Measurements from ENCODE around the gene SGCE. TPM values are rescaled to one million over a fixed set of nuclear protein-coding genes. Genes with fewer than 3 reads are reported as not detected.

Gene SGCE
- total RNA-seq, 1 donor from 2014 or later = 53.6 TPM

DNA sequence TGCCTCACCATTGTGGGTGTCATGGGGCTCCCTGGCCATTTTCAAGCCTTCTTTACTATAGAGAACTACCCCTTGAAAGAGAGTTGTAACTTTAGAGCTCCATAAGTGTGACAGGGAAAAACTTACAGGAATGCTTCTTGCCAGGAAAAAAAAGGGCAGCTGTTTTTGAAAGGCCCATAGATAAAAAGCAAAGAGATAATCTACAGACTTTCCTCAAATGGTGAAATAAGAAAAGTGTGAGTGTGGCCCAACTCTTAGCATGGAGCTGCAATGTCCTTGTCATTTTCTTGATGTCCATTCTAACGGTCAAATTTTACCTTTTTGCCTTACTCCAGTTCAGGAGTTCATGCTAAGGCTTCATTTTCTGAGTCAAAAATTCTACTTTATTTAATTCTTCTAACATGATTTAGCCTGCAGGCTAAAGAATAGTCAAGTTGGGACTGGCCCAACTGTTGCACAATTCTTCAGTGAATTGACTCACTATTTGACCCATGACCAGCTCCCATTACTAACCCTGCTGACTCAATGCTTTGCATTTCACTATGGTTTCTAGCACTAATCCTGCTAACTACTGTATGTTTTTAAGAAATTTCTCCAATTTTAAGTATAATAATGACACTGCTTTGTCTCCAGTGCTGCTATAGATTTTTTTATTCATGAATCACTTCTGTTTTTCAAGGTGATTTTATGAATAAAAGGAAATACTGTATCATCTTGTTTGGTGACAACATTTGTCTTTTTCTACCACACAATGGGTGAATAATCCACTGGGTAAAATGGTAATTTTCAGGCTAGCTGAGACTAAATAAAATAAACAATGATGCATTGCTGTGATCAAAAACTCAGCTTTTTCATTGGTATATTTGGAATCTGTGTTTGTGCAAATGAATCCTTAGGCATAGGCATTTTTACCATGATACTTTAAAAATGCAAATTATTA lies 41.4 kb upstream of the SGCE start:
- no peaks in the 10 kb centered on the region for H3K27me3 ChIP-seq
- intact Hi-C loops (cut with DNase I) = no loop called here
- H3K36me3 ChIP-seq = no peaks in the 10 kb centered on the region
- no peak overlapping the region for H3K27ac ChIP-seq
- no peak overlapping the region for H3K4me3 ChIP-seq
- TF ChIP-seq, protein P1, sequence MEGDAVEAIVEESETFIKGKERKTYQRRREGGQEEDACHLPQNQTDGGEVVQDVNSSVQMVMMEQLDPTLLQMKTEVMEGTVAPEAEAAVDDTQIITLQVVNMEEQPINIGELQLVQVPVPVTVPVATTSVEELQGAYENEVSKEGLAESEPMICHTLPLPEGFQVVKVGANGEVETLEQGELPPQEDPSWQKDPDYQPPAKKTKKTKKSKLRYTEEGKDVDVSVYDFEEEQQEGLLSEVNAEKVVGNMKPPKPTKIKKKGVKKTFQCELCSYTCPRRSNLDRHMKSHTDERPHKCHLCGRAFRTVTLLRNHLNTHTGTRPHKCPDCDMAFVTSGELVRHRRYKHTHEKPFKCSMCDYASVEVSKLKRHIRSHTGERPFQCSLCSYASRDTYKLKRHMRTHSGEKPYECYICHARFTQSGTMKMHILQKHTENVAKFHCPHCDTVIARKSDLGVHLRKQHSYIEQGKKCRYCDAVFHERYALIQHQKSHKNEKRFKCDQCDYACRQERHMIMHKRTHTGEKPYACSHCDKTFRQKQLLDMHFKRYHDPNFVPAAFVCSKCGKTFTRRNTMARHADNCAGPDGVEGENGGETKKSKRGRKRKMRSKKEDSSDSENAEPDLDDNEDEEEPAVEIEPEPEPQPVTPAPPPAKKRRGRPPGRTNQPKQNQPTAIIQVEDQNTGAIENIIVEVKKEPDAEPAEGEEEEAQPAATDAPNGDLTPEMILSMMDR (IDR thresholded peaks at IDR 0.05) = no peak
- H3K9me3 ChIP-seq = no peaks in the 10 kb centered on the region
- peak in 1 of 2 donors; percentile 77 for DNase-seq (ENCODE audit: low spot score in 2 of 2)
- peaks cover 0 to 3% of the 10 kb centered on the region in 2 donors for H3K4me1 ChIP-seq

DNA sequence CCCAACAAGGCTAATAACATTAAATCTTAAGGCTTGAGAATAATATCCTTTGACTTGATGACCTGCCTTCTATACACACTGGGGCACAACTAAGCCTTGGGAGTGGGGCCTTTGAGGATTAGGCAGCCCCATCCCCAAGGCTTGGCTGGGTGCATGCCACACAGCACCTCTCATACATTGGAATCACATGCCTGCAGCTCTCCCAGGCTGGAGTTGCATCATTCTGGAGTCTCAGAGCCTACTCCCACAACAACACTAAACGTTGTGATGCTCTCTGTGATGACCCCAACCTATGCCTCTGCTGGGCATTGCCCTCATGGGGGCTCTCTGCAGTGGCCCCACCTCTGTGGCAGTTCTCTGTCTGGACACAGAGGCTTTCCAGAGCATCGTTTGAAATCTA lies 31.9 kb upstream of the SGCE start:
- no peak for DNase-seq (ENCODE audit: low spot score in 2 of 2)
- Histone ChIP-seq H3K27me3 (no peaks in the 10 kb centered on the region), H3K9me3 (no peaks in the 10 kb centered on the region), H3K4me1 (no peaks in the 10 kb centered on the region), H3K4me3 (no peak overlapping the region), H3K36me3 (no peaks in the 10 kb centered on the region), H3K27ac (no peak overlapping the region)
- TF ChIP-seq, protein P1 (IDR thresholded peaks at IDR 0.05) = no peak
- intact Hi-C loops (cut with DNase I) = no loop called here

DNA sequence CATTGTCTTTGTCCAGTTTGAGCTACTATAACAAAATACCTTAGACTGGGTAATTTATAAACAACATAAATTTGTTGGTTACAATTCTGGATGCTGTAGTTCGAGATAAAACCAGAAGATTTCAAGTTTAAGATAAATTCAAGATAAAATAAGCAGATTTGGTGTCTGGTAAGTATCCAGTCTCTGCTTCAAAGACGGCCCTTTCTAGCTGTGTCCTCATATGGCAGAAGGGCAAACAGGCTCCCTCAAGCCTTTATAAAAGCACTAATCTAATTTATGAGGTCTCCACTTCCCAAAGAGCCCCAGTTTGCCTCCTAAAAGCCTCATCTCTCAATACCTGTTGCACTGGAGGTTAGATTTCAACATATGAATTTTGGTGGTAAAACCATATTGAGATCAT lies 31.1 kb upstream of the SGCE start:
- no peaks in the 10 kb centered on the region for H3K9me3 ChIP-seq
- intact Hi-C loops (cut with DNase I) = no loop called here
- TF ChIP-seq, protein P1 (IDR thresholded peaks at IDR 0.05) = no peak
- no peaks in the 10 kb centered on the region for H3K27me3 ChIP-seq
- no peak overlapping the region for H3K27ac ChIP-seq
- DNase-seq (ENCODE audit: low spot score in 2 of 2) = no peak
- no peaks in the 10 kb centered on the region for H3K4me1 ChIP-seq
- H3K36me3 ChIP-seq = no peaks in the 10 kb centered on the region
- H3K4me3 ChIP-seq = no peak overlapping the region

DNA sequence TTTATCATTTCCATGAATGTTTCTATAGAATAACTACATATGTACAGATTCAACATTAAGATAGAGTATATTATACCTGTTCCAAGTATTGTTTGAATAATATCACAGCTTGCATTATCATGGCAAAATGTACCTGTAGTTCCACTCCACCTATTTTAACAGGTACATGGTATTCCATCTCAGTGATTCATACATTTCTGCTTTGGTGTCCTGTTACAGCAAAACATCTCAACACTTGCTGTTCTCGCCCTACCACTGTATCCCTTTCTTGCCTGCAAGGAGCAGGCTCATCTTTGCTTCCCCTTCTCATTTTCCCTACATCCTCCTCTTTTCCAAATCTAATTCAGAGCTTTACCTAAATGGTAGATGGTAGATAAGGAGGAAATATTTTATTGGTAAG lies 27.1 kb upstream of the SGCE start:
- TF ChIP-seq, protein P1 (IDR thresholded peaks at IDR 0.05) = no peak
- Histone ChIP-seq H3K4me3 (no peak overlapping the region), H3K9me3 (no peaks in the 10 kb centered on the region), H3K4me1 (no peaks in the 10 kb centered on the region), H3K27me3 (no peaks in the 10 kb centered on the region), H3K27ac (no peak overlapping the region), H3K36me3 (no peaks in the 10 kb centered on the region)
- intact Hi-C loops (cut with DNase I) = no loop called here
- DNase-seq (ENCODE audit: low spot score in 2 of 2) = no peak

DNA sequence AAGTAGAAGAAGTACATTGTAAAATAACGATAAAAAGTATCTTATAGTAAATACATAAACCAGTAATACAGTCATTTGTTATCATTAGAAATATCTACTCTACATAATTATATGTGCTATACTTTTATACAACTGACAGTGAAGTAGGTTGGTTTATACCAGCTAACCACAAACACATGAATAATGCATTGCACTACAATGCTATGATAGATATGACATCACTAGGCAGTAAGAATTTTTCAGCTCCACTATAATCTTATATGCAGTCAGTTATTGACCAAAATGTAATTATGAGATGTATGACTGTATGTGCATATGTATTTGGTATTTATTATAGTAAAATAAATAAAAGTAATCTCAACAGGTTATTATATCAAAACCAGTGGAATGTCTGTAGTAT lies 23.4 kb upstream of the SGCE start:
- TF ChIP-seq, protein P1 (IDR thresholded peaks at IDR 0.05) = no peak
- DNase-seq (ENCODE audit: low spot score in 2 of 2) = no peak
- Histone ChIP-seq H3K4me3 (no peak overlapping the region), H3K27me3 (no peaks in the 10 kb centered on the region), H3K36me3 (no peaks in the 10 kb centered on the region), H3K27ac (no peak overlapping the region), H3K4me1 (no peaks in the 10 kb centered on the region), H3K9me3 (no peaks in the 10 kb centered on the region)
- intact Hi-C loops (cut with DNase I) = no loop called here

Measured in ascending aorta (tissue), 2 donors.